IMR-90 (cell line): ENCODE results near the gene DSCAML1.

Source experiments
- BHLHE40 ChIP-seq: fragments of 150-350 bp; IDR thresholded peaks from 2 replicates; pipeline ENCODE4 v1.6.1; 2016; ENCODE audit warnings: mild to moderate bottlenecking, low read depth, low read length
- CEBPB ChIP-seq: IDR thresholded peaks from 2 replicates; pipeline ENCODE4 v1.6.1; 2012; ENCODE audit warnings: low read depth, low read length, improper control_type of control experiment
- CHD1 ChIP-seq: IDR thresholded peaks from 2 replicates; pipeline ENCODE4 v1.6.1; 2012; ENCODE audit warnings: low read depth, low read length, improper control_type of control experiment
- MAZ ChIP-seq: IDR thresholded peaks from 2 replicates; pipeline ENCODE4 v1.6.1; 2012; ENCODE audit warnings: low read depth, mild to moderate bottlenecking, low read length, improper control_type of control experiment, moderate library complexity, borderline replicate concordance
- POLR2A ChIP-seq: IDR thresholded peaks from 2 replicates; pipeline ENCODE4 v1.6.1; 2012; ENCODE audit warnings: mild to moderate bottlenecking, low read depth, low read length
- RAD21 ChIP-seq: IDR thresholded peaks from 2 replicates; pipeline ENCODE4 v1.6.1; 2012; ENCODE audit warnings: low read length, improper control_type of control experiment
- RFX5 ChIP-seq: IDR thresholded peaks from 2 replicates; pipeline ENCODE4 v1.8.0; 2012; ENCODE audit warnings: low read depth, mild to moderate bottlenecking, low read length, moderate library complexity
- TF ChIP-seq, protein P1 (sequence below): conservative IDR thresholded peaks from 2 replicates; pipeline ENCODE4 v1.5.1; 2012; ENCODE audit warnings: mild to moderate bottlenecking, low read depth, low read length, improper control_type of control experiment
- TF ChIP-seq, protein P2 (sequence below): fragments of 150-350 bp; IDR thresholded peaks from 2 replicates; pipeline ENCODE4 v1.6.1; 2017; ENCODE audit warnings: mild to moderate bottlenecking, antibody characterized with exemption, low read length, low read depth

- TF ChIP-seq RFX5 (no peak), CEBPB (no peak), RAD21 (no peak), POLR2A (no peak), BHLHE40 (no peak), MAZ (no peak), CHD1 (no peak)
- TF ChIP-seq, protein P1, sequence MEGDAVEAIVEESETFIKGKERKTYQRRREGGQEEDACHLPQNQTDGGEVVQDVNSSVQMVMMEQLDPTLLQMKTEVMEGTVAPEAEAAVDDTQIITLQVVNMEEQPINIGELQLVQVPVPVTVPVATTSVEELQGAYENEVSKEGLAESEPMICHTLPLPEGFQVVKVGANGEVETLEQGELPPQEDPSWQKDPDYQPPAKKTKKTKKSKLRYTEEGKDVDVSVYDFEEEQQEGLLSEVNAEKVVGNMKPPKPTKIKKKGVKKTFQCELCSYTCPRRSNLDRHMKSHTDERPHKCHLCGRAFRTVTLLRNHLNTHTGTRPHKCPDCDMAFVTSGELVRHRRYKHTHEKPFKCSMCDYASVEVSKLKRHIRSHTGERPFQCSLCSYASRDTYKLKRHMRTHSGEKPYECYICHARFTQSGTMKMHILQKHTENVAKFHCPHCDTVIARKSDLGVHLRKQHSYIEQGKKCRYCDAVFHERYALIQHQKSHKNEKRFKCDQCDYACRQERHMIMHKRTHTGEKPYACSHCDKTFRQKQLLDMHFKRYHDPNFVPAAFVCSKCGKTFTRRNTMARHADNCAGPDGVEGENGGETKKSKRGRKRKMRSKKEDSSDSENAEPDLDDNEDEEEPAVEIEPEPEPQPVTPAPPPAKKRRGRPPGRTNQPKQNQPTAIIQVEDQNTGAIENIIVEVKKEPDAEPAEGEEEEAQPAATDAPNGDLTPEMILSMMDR = no peak
- TF ChIP-seq, protein P2, sequence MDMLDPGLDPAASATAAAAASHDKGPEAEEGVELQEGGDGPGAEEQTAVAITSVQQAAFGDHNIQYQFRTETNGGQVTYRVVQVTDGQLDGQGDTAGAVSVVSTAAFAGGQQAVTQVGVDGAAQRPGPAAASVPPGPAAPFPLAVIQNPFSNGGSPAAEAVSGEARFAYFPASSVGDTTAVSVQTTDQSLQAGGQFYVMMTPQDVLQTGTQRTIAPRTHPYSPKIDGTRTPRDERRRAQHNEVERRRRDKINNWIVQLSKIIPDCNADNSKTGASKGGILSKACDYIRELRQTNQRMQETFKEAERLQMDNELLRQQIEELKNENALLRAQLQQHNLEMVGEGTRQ = no peak
These were observed 186.1 kb downstream of the DSCAML1 start for GRCh38 chr11:117610901-117611300.
